HG03469 (cell line): Measurements from ENCODE around the gene NPR2.

ENCODE experiments used
- ATAC-seq: cut with Tn5 transposase; IDR thresholded peaks from one replicate; pipeline ENCODE4 v1.9.1; 2021; ENCODE audit warnings: mild to moderate bottlenecking, moderate library complexity, moderate number of reproducible peaks; ENCODE audit not compliant: unreplicated experiment

Gene NPR2

DNA sequence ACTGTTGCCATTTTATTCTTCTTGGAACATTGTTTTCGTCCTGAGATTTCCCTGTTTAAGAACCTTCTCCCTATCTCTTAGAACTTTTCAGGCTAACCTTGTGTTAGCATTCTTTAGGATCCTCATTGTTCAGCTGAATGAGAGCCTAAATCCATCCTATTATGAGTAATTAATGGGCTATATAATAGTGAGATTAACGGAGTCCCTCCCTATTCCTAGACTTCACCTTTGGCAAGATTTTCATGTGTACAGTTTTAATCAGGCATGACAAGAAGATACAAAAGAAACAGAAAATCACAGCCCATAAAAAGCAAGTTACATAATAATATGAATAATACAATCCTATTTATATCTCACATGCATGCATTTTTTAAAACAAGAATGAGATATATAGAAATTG is 28.2 kb upstream of the NPR2 start:
- ATAC-seq: no peak

DNA sequence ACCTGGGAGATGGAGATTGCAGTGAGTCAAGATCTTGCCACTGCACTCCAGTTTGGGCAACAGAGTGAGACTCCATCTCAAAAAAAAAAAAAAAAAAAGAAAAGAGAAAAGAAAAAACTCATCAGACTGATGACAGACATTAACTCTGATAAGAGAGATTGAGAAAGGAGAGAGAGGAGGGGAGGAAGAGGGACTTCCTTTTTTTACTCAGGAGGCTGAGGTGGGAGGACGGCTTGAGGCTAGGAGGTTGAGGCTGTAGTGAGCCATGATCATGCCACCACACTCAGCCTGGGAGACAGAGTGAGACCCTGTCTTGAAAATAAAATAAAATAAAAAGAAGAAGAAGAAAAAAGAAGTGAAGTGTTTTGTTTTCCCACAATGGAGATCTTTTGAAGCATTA is 27.6 kb upstream of the NPR2 start:
- no peak for ATAC-seq

DNA sequence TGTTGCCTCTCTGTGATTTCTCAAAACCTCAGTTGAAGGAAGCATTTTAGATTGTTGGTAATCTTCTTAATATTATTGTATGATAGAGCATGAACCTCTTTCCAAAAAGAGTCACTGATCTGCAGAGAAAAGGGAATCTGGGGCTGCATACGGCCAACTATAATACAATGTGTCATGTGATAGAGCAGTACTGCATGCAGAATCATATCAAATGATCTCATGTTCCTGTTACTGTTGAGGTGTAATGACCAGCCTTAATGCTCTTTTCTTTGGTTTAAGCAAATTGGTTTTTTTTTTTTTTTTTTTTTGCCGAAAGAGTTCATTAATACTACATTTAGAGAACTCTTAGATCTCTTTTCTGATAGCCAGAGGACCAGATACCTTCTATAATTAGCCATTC is 24.4 kb upstream of the NPR2 start:
- no peak for ATAC-seq

DNA sequence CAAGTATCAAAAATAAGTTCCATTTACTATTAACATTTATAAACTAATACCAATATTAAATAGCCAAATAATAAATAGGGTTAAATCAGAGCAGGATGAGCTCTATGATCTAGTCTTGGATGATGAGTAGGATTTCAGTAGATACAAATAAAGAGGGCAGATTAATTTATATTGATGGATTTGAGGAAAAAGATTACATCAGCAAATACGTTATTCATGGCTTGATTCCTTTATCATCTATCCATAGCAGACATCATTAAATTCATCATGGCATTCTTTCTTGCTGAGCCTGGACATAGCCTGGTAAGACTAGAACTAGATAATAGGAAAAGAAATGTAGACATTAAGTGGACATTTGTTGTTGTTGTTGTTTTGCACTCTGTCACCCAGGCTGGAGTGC is 23.9 kb upstream of the NPR2 start:
- ATAC-seq: no peak

DNA sequence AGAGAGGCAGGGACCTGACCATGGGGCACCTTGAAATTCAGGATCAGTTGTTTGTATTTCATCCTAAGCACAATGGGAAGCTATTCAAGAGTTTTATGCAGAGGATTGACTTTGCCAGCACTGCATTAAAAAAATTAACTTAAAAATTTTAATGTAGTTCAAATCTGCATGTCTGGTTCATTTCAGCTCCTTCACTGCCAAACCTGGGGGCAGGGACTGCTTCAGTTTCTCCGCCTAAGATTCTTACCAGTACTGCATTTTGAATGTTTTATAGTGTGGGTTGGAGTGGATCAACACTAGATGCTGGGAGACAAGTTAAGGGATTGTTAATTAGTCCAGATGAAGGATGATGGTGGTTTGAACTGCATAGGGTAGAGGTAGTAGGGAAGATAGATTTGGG is 21.6 kb upstream of the NPR2 start:
- ATAC-seq: no peak

DNA sequence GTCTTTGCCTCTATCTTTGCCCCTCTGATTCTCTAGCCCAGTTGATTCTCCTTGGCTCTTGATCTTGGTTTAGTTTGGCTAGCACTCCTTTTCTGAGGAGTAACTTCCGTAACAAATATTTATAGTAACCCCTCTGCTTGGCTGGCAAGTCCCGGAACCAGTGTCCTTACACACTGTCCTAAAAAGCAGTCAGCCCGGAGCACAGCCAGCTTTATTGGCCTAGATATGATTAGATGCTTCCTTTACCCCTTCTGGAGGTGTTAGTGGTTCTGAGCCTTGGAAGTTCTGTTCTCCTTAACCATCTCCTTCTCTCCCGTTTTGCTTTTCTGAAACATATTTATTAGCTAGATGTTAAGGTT is 20.3 kb upstream of the NPR2 start:
- ATAC-seq: no peak

DNA sequence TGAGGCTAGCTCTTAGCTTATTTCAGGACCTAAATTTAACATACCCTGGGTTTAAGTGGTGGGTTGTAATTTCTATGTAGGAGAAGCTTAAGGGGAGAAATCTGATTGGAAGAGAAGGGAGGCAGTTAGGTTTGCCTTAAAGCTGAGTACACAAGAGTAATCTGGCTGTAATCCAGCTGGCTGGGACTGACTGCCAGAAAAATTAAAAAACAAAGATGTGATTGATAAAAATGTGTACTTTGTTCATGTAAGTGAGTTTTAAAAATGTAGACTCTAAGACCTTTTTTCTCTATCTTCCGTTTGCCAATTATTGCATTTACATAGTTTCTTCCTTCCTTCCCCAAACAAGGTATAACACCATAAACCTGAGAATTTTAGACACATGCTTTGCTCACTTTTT is 19.9 kb upstream of the NPR2 start:
- no peak for ATAC-seq

DNA sequence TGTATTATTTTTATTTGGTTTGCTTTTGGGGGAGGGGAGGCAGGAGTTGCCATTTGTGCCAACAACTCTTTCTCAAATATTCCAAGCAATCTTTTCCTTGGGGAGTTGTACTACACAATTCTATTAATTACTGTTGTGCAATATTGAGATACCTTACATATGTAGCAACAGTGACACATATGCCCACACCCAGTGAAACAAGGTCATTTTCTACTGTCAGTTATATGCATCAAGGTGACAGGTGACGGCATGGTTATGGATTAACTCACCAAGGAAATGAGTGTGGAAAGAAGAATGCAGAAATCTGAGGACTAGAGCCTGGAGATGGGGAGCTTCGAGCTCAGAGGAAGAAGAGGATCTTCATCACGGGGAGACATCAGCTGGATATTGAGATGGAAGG is 19.4 kb upstream of the NPR2 start:
- no peak for ATAC-seq

DNA sequence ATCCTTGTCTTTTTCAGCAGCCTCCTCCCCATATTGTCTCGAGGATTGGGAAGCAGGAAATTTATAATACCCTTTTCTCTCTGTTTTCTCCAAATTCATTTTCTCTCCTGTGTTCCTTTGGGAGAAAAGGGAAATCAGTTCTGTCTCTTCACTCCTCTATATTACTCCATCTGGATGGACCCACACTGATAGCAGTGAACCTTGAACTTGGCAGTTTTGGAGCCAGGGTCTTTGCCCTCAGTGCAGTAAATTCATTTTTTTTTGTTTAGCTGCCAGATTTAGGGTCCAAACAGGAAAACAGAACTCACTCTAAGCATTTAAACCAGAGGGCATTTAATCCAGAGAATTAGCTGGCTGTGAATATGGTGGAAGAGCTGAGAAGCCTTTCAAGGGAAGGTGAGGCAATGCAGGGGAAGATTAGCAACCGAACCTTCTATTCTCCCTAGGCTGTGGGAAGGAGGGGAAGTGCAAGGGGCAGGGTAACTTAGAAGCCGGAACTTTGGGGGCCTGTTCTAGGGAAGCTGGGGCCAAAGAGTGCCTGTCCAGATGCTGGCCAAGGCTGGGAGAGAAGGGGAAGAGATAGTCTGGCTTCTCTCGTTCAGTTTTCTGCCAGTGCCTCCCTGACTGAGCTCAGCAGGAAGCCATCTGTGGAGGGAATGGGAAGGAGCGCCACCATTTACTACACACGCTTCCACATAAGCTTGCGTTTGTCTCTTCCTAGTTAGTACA is 16.3 kb upstream of the NPR2 start:
- ATAC-seq: no peak

DNA sequence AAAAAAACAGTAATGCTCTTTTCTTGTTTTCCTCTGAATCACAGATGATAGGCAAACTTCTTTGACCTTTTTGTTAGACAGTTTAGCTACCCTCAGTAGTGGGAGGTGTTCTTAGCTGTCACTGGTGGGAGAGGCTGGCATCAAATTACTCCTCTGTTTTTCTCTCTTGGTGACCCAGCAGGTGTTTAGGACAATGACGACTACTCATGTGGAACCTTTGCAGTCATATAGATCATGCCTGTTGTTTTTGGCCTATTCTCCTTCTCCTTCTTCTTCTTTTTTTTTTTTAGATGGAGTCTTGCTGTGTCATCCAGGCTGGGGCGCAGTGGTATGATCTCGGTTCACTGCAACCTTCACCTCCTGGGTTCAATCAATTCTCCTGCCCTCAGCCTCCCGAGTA is 15.4 kb upstream of the NPR2 start:
- no peak for ATAC-seq

DNA sequence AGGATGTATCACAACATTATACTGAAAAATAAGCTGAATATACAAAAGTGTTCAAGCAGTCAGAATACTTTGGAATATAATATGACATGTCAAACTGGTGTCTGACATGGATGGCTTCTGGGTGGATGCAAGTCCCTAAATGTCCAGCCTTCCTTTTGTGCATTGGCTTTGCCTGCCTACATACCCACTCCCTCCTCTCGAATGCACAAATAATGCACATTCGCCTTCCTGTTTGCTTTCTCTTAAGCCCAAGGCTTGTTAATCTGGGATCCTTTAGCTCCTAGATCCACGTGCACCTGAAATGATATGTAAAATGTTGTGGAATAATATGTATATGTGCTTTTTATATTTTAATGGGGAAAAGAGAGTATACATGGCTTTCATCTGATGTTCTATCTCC is 12.9 kb upstream of the NPR2 start:
- ATAC-seq: no peak

DNA sequence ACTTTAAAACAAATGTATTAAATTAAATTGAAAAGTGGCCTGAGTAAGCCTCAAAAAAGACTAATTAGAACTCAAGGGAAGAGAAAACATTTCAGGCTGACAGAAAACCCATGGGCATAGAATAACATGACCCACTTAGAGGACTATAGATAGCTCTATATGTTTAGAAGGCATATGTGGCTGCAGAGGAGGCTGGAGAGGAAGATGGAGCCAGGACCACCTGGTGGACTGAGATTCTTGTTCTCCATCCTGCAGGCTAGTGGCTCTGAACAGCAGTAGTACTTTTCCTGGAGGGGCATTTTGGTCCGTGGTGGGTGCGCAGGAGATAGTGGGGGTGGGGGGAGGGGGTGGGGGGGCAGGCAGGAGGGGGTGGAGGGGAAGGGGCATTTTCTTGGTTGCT is 10.3 kb upstream of the NPR2 start:
- ATAC-seq: no peak

DNA sequence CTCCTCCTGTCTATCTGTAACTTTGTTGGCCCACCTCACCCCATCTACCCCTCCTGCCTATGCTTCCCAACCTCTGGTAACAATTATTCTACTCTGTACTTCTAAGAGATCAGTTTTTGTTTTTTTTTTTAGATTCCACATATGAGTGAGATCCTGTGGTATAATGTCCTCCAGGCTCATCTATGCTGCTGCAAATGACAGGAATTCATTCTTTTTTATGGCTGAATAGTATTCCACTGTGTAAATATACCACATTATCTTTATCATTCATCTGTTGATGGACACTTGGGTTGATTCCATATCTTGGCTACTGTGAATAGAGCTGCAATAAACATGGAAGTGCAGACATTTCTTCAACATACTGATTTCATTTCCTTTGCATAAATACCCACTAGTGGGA is 8.0 kb upstream of the NPR2 start:
- no peak for ATAC-seq

DNA sequence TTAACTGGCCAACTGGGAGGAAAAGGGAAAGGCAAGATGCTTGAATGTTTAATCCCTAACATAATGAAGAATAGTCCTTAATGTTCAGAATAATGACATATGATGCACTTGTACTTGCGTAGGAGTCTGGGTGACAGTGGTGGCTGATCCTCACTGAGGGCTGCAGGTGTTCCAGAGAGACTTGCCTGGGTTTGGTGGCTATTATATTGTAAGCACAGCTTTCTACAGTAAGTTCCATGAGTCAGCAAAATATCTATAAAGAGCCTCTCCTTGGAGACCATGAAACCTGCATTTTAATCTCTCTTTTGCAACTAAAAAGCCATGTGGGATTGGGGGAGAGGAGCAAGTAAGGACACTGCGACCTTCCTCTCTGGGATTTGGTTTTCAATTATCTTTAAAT is 1.9 kb upstream of the NPR2 start:
- no peak for ATAC-seq

DNA sequence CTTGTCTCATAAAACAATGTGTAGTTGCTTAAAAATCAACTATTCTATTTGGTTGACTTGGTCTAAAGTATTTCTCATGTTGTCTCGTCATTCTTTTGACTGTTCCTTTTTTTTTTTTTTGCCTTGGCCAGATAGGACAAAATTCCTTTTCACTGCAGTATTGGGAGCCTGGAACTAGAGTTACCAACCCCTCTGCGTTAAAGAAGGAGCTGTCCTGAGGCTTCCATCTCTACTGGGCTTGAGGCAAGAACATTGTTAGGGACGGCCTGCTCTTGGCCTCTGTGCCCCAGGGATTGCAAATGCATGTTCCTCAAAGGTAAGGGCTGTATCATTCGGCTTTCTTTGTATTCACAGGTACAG is 1.4 kb upstream of the NPR2 start:
- no peak for ATAC-seq

DNA sequence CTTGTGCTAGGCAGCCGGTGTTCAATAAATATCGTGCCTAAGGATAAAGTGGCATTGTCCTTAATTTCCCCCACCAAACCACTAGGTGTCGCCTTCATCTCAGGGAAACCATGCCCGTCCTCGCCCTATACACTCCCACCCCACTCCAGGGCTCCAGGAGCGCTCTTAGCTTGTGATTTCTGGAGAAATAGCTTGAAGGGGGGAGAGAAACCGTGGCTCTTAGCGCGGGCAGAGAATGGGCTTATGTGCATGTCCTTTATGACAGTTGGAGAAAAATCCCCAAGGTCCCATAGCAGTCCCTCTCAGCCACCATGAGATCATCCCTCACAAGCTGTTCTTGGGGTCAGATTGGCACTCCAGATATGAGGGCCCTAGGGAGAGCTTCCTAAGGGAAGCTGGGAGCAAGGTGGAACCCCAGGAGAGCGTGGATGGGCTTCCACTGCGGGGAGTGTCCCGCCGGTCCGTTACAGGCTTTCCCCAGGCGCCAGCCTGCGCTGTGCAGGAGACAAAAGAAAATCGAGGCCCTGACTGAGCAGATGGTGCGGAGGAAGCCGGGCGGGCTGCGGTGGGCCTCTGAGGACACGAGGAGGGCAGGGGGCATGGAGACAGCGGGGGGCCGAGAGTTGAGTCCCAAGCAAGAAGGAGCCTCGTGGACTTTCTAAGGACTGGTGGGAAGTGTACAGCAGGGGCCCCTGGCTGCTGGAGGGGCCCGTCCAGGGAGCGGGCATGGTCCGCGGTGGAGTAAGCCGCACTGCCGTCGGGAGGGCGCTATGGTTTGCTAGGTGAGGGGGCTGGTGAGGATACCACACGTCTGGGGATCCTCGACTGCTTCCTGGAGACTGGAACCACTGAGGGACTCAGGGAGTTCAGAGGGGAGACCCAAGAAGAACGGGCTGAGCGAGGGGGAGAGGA is 750 bp upstream of the NPR2 start:
- ATAC-seq: no peak

DNA sequence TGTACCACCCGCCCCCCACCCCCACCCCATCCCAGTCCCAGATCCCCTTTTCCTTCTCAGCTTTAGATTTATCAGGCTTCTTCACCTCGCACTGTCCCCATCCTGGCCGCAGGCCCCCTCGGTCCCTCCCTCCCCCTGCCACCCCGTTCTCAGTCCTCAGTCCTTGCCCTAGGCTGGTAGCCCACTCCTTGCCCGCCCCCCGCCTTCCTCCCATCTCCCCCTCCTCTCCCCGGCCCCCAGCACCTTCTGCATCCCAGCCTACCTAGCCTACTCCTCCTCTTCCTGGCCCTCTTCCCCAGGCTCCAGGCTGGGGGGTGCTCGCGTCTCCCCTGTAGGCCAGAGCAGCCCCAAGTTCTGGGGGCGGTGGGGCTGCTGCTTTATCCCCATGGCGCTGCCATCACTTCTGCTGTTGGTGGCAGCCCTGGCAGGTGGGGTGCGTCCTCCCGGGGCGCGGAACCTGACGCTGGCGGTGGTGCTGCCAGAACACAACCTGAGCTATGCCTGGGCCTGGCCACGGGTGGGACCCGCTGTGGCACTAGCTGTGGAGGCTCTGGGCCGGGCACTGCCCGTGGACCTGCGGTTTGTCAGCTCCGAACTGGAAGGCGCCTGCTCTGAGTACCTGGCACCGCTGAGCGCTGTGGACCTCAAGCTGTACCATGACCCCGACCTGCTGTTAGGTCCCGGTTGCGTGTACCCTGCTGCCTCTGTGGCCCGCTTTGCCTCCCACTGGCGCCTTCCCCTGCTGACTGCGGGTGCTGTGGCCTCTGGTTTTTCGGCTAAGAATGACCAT is 828 bp downstream of the NPR2 start:
- ATAC-seq: no peak

DNA sequence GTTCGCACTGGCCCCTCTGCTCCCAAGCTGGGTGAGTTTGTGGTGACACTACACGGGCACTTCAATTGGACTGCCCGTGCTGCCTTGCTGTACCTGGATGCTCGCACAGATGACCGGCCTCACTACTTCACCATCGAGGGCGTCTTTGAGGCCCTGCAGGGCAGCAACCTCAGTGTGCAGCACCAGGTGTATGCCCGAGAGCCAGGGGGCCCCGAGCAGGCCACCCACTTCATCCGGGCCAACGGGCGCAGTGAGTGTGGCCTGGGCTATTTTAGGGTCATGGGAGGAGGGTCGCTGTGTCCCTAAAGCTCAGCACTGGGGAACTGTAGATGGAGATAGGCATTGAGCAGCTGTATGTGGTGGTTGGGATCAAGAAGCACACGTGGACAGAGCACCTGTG is 1.4 kb downstream of the NPR2 start:
- ATAC-seq: no peak

DNA sequence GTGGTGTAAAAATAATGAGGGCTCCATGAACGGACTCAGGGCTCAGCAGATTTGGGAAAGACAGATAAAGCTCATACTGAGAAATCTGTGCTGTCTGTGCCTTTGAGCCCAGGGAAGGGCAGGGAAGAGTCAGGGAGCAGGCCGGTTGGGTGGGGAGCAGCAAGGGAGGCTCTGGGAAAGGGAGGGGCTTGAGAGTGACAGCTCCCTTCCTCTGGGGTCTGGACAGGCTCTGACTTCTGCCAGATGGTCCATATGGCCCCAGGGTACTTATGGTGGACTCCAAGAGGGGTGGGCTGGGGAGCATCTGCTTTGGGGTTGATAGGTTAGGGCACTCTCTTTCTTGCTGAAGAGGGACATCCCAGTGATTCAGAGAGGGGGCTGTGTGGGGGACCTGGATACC is 2.1 kb downstream of the NPR2 start:
- ATAC-seq: no peak

DNA sequence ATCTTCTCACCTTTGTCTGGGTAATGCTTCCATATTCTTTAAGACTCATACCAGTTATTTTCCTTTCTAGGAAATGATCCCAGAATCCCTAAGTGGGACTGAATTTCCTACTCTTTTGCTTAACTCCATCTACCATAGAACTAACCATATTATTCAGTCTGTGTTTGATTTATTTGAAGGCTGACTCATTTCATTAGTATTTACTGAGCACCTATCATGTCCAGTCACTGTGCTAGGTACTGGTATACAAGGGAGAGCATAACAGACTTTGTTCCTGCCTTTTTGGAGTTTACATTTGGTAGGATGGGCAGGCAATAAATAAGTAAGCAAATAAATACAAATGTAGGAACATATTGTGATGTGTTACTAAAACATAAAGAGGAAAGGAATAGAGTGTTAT is 4.3 kb downstream of the NPR2 start:
- ATAC-seq: no peak

DNA sequence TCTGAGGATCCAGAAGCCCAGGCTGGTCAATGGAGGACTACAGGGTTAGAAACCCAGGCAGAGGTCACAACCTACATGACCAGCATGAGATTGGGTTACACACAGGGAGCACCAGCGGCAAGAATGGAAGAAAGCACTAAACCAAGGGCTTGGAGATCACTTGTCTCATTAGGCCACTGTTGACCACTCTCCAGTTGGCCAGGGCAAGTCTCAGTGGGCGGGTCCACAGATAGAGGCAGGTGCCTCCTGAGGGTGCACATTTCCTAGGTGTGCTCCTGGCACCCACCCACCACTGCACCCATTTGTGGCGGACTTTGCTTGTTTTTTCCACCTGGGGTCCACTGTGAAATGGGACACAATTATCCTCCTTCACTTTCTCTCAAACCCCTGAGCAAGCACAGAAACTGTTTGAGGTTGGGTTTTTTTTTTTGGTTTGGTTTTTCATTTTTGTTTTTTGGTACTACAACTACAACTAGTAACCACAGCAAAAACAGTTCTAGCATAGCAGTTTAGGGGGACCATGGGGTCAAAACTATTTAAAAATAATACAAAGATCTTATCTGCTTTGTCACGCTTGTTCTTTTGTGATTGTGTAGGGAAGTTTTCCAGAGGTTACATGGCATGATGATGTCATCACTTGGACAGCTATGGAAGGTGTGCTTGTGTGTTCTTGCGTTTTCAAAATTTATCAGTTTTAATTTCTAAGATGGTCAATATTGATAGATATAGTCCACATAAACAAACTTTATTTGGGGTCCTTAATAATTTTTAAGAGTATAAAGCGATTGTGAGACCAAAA is 6.1 kb downstream of the NPR2 start:
- ATAC-seq: no peak
